ENCODE data around the gene ADAD2.

DNA sequence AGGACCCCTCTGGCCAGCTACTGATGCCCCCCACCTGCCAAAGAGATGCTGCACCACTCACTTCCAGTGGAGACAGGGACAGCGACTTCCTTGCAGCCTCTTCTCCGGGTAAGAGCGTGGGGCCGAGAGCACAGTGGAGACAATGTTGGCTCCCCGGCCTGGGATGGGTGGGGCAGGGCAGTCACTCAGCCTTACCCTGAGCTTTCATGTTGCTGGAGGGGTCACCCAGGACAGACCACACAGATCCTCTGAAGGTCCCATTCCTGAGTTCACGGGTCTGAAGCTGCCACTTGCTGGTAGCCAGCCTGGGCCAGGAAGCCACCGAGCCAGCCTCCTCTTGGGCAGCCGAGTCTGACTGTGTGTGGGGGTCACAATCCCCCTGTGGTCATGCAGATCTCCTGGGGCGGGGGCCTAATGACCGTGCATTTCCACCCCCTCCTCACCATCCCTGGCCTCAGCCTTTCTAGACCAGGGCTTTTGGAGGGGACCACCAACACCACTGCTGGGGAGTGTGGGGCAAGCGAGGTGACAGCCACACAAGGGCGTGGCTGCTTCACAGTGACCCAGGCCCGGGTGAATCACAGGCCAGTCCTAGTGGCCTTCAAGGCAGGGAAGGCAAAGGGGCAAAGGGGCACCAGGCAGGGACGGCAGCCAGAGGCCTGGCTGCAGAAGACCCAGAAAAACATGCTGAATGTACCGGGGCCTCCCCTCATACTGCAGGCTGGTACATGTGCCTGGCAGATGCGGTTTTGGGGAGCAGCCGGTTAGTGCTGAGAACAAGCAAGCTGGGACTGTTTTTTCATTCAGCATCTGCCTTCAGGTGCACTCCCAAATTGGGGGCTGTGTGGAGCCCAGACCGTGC, 14.5 kb upstream of the ADAD2 start:
- TF ChIP-seq, protein P1, sequence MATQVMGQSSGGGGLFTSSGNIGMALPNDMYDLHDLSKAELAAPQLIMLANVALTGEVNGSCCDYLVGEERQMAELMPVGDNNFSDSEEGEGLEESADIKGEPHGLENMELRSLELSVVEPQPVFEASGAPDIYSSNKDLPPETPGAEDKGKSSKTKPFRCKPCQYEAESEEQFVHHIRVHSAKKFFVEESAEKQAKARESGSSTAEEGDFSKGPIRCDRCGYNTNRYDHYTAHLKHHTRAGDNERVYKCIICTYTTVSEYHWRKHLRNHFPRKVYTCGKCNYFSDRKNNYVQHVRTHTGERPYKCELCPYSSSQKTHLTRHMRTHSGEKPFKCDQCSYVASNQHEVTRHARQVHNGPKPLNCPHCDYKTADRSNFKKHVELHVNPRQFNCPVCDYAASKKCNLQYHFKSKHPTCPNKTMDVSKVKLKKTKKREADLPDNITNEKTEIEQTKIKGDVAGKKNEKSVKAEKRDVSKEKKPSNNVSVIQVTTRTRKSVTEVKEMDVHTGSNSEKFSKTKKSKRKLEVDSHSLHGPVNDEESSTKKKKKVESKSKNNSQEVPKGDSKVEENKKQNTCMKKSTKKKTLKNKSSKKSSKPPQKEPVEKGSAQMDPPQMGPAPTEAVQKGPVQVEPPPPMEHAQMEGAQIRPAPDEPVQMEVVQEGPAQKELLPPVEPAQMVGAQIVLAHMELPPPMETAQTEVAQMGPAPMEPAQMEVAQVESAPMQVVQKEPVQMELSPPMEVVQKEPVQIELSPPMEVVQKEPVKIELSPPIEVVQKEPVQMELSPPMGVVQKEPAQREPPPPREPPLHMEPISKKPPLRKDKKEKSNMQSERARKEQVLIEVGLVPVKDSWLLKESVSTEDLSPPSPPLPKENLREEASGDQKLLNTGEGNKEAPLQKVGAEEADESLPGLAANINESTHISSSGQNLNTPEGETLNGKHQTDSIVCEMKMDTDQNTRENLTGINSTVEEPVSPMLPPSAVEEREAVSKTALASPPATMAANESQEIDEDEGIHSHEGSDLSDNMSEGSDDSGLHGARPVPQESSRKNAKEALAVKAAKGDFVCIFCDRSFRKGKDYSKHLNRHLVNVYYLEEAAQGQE (IDR thresholded peaks at IDR 0.05; ENCODE audit: insufficient read depth in 1 of 2, low read depth in 2 of 2, low read length in 2 of 2): no peak
- TF ChIP-seq POLR2AphosphoS5 (IDR thresholded peaks at IDR 0.05; ENCODE audit: low read depth, low read length): no peak
- no peak for TF ChIP-seq TAF1 (IDR thresholded peaks at IDR 0.05; ENCODE audit: borderline replicate concordance, insufficient read depth, low read length)
- no peak for TF ChIP-seq SIN3A (IDR thresholded peaks at IDR 0.05; ENCODE audit: borderline replicate concordance, insufficient read depth, low read length)

Data from PFSK-1 (cell line).